Measurements from ENCODE around the gene NCKAP5L.

The NCKAP5L gene

GRCh38 chr12:49741882-49742620 is 86.2 kb downstream of the NCKAP5L start:
- Histone ChIP-seq H3K27ac (ENCODE audit: low read length) (peak overlapping the region; percentile 90), H3K4me2 (ENCODE audit: low read depth, low read length) (peak overlapping the region; percentile 52), H3K9ac (ENCODE audit: low read length) (peak overlapping the region; percentile 77), H3K27me3 (replicated peaks; ENCODE audit: insufficient read depth, low read length) (no peaks in the 10 kb centered on the region), H3F3A (ENCODE audit: insufficient read depth, low read length) (peaks cover 11% of the 10 kb centered on the region), H4K20me1 (ENCODE audit: insufficient read depth, low read length) (peaks cover 34% of the 10 kb centered on the region), H2AFZ (ENCODE audit: low read length) (peak overlapping the region; percentile 7; the same call in 1 of the 2 replicates), H3K9me2 (replicated peaks; ENCODE audit: insufficient read depth, low read length) (no peaks in the 10 kb centered on the region), H3K79me2 (ENCODE audit: low read length) (peaks cover 54% of the 10 kb centered on the region), H3K4me1 (ENCODE audit: low read length) (0 out of 2 replicates have a peak, but pooled peaks cover 3% of the 10 kb centered on the region), H3K4me3 (ENCODE audit: low read length) (peak overlapping the region; percentile 70), H3K36me3 (replicated peaks; ENCODE audit: insufficient read depth, low read length) (0 out of 2 replicates have a peak, but pooled peaks cover 5% of the 10 kb centered on the region), H3K9me3 (replicated peaks; ENCODE audit: insufficient read depth, low read length) (no peaks in the 10 kb centered on the region)
- DNase-seq, result peak; percentile 91
- TF ChIP-seq EZH2phosphoT487 (IDR thresholded peaks at IDR 0.05; ENCODE audit: low read length) (no peak), CTCF (IDR thresholded peaks at IDR 0.05; ENCODE audit: low read length) (no peak), EZH2 (optimal IDR thresholded peaks at IDR 0.05; ENCODE audit: low read depth, low read length) (no peak)

Data from MM.1S (cell line).